B cell (primary cell): ENCODE measurements around the gene PCP4.

Experiments used
- CTCF ChIP-seq: fragments of 200-600 bp; IDR thresholded peaks from one replicate; pipeline ENCODE4 v1.8.0; 2022; ENCODE audit warnings: antibody characterized with exemption, mild to moderate bottlenecking
- EZH2 ChIP-seq: IDR thresholded peaks from 2 replicates; pipeline ENCODE4 v1.6.1; 2012; ENCODE audit warnings: borderline replicate concordance, low read depth, mild to moderate bottlenecking, moderate library complexity, low read length; ENCODE audit not compliant: insufficient read depth, poor library complexity, severe bottlenecking

GRCh38 chr21:39860600-39860999 is 6.6 kb upstream of the PCP4 start:
- TF ChIP-seq CTCF, result no peak
- no peak for TF ChIP-seq EZH2
